NCI-H2081 treated with DMSO at 0.1 percent for 48 hours (cell line): ENCODE results near the gene LPP.

ENCODE experiments used
- DNase-seq: peaks from one replicate; lab custom pipeline; 2025; lab: John Stamatoyannopoulos, UW

LPP gene

DNA sequence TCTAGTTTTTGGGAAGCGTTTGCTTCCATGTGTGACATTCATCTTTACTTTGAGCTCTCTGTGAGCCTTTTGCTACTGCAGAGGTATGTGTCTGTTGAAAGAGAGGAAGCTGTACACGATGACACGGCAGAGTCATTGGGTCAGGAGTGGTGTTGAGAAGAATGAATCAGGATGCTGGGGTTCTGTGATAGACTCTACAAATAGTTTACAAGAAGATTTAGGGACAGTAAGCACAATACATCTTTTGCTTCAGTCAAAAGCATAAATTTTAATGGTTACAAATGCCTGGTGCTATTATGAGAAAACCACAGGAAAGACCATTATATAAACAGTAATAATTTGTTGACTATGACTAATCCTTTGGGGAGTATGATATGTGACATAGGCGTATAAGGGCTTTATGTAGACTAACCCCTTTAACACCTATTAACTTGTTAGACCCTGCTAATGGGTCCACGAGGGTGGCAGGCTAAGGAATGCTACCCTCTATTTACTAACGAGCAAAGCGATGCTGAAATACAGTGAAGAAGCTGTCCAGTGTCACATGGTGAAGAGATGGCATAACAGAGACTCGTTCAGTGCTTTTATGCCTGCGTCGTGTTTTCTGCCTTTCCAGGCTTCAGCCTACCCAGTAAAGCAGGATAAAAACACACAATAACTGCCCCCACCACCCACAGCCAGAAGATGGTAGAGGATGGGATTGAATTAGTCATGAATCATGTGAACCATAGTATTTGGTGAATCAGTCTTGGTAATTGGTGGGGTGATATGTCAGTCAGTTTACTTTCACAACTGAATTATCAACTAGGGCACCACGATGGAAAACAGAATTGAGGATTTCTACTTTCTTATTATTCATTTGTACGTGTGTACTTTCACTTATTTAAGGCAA lies 118.8 kb downstream of the LPP start:
- DNase-seq = no peak

GRCh38 chr3:188274249-188274915 lies 120.4 kb downstream of the LPP start:
- no peak for DNase-seq

- DNase-seq = no peak
These were observed 122.4 kb downstream of the LPP start for GRCh38 chr3:188276375-188276774.

DNA sequence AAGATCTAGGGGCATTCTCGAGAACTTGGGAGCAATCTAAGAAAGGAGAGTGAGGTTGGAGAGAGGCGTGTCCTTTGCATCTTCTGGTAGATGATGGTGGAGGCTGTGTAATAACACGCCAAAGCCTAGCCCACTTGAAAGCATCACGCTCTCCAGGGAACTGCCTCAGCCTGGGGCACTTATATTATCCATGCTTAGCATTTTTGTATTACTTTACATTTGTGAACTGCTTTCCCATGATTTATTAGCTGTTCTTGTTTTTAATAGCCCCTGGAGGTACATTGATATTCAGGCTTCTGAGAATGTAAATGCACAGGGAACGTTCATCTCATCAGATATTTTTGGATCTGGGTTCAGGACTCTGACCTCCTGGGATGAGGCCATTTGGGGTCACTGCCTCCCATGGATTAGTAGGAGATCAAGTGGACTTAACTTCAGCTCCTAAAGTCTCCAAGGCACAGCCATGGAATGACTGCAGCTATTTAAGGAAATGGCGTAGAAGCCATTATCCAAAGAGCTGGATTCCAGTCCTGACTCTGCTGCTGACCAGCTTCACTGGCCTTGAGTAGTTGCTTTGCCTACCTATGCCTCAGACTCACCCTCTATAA lies 124.9 kb downstream of the LPP start:
- DNase-seq = no peak

GRCh38 chr3:188279502-188280335 lies 125.8 kb downstream of the LPP start:
- DNase-seq = no peak

GRCh38 chr3:188280627-188281026 lies 126.7 kb downstream of the LPP start:
- DNase-seq = no peak

DNA sequence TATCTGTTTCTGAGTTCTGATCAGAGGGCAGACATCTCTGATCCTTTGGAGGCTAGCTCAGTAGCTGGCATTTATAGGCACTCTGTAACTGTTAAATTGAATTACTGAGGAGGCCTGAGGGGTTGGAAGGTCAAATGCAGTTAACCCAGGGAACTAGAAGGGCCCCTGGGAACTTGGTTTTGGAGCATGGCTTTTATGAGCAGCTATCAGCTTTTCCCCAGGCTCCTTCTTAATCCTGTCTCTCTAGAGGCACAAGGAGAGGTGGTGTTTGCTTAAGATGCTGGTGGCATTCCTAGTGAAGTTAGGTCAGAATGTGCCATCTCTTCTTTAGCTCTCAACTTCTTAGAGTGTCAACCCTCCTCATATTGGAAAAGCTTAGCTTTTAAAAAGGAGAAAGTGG lies 128.9 kb downstream of the LPP start:
- DNase-seq = no peak

DNA sequence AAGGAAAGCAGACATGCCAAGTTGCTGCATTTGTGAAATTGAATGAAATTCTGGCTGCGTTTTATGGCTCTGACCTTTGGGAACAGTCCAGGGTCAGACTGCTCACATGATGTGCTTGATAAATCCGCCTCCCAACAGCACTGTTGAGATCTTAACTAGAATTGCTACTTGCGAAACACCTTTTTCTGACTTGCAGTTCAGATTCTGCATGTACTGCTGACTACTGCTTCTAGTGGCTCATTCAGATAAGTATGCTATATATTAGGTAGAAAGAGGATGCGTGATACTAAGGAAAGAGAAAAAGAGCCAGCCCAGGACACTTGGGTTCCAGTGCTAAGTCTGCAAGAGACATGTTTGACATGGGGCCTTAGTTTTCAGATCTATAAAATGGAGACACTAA lies 129.4 kb downstream of the LPP start:
- no peak for DNase-seq

GRCh38 chr3:188284455-188285212 lies 130.7 kb downstream of the LPP start:
- no peak for DNase-seq

DNA sequence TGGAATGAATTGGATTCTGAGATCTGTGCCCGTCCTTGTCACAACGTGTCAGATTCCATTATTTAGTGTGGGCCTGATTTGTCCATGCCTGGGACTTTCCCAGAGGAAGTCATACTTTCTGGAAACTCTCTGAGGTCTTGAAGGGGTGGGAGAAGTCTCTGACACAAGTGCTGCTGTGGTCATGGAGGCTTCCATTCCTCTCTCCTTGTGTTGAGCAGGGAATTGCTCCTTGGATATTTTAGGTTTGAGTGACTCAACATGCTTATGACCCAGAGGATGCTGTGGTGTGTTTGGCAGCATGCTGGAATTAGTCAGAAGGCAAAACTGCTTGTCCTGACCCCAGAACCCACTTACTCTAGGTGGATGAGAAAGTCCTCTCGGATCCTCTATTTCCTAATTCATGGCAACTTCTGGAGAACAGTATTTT lies 132.1 kb downstream of the LPP start:
- no peak for DNase-seq

GRCh38 chr3:188287339-188287738 lies 133.4 kb downstream of the LPP start:
- DNase-seq = no peak

DNA sequence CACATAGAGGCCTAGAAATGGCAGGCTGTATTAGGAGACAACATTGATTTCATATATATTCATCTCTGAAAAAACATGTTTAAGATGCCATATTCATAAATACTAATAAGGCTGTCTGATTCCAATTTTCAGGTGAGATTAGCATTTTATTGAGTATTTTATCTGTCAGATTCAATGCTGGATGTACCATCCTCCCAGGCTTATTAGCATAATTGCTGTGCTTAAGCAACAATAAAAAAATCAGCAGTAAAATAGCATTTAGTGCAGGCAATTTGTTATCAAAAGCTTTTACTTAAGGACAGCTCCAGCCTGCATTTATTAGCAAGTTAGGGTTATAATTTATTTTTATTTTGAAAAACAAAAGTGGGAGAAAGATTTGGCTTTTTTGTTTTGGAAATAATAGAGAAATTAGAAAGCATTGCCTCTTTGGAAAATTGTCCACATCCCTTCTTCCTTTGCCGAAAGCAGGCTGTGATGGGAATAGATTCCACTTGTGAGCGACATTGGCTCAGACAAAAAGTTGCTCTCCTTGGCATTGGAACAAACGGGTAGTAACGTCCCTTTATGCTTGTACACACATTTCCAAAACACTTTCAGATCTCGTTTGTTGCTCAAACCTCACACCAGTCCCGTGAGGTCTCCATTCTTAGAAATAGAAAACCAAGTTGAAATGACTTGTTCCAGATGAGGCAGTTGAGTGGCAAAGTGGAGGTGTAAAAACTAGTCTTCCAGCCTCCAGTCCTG lies 134.0 kb downstream of the LPP start:
- no peak for DNase-seq

DNA sequence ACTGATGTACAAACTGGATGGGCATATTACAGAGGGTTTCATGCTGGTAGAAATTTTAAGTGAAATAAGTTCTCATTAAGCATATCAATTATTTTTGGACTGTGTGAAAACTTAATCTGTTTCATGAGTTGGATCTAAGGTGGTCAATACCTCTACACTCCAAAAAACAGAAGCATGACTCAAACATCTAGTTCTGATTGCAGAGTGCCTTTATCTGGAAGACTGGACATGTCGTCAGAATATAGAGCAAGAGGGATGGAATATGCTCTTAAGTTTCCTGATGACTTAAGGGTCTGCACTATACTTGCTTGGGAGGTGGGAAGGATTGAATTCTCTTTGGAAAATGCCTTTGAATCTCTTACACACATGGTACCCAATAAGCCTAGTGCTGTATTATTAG lies 138.3 kb downstream of the LPP start:
- DNase-seq = no peak

DNA sequence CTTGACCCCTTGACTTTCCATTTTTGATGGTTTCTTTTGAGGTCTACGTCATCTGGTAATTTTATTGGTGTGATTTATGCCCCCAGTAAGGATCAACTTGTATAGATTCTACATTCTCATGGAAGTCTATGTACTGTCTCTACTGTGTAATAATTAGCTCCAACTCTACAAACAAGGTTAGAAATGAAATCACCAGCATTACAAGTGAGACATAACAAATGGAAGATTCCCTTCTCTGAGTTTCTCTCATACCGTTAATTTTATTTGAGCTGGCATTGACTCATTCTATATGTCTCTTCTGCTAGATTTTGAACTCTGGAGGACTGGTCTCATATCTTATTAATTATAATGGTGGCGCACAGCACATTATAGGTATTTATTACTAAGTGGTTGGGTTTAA lies 138.9 kb downstream of the LPP start:
- no peak for DNase-seq

- DNase-seq = no peak
These were observed 140.2 kb downstream of the LPP start for GRCh38 chr3:188294113-188294512.

DNA sequence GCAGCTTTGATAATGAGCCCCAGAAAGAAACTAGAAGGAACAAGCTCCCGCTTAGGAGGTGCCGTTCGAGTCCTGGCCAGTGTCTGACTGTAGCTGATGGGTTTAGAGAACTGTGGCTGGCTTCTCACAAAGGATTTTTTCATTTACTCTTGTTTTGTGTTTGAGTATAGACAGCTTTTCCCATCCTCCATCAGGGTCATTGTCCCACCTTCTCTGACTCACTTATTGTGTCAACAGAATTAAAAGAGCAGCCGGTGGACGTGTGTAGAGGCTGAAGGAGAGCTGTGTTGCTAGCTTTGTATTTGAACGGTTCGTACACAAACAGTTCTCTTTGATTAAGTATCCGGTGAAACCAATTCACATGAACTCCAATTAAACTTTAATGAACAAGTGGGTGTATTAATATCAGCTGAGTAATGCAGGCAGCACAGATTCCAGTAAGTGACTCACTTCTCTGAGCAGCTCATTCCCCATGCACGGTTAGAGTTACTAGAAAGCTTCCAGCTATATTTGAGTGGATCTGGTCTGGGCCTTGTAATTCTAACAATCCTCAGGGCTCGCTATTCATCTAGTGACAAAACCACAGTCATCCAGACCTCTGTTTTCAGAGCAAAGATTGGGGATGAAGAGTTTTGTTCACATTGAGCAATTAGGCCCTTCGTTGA lies 141.0 kb downstream of the LPP start:
- no peak for DNase-seq

GRCh38 chr3:188295876-188296275 lies 141.9 kb downstream of the LPP start:
- DNase-seq = no peak

DNA sequence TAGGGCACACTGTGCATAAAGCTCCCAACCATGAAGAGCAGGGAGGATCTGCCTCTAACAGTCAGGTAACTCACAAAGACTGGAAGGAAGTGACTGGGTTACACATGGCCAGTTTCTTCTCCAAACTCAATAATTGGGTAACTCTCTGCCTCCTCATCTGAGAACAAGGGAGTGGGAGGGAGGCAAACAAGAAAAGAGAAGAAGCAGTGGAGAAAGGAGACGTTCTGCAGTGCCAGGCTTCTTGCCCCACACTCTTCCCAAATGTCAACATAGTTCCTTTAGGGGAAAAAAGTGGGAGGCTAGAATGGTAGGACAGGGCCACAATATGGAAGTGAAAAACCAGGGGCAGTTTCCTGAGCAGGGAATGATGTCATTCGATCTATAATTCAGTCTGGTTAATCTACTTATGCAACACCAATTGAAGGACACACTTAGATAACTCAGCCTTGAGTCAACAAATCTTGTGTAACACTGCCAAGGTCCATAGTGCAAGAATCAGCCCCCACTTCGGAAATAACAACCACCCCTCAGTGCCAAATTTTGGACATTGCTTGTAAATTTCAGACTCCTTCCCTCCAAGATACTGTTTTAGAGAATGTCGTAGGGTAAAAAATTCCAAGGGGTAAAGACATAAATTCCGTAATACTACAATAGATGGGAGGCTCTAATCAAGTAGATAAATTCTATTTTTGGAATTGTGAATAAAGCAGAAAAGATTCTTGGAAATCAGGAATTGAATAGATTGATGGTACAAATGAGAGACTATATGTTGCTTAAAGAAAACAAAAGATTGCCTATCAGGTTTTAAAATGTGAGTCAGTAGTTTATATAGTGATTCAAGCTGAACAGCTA lies 143.0 kb downstream of the LPP start:
- no peak for DNase-seq

DNA sequence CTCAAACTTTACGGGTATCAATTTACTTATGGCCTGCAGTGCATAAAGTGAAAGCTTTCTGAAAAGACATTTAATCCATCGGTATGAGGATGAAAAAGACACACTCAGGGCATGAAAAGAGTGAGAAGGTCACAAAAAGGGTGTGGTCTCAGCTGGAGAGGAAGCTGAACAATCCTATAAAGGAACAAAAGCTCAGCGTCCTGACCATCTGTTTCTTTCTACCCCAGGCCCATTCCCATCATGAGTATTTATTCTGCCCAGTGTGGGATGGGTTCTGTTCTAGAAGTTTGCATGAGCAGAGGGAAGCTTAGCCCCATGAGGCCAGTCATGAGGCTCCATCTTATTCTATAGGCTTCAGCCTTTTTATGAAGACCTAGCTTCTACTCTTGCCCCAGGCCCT lies 144.6 kb downstream of the LPP start:
- no peak for DNase-seq
